Mammary epithelial cell (primary cell): Measurements from ENCODE around the gene CKAP4.

Source experiments
- CTCF ChIP-seq, 2 donors: IDR thresholded peaks in 1 of 2; conservative IDR thresholded peaks in 1 of 2; 2 replicates each; pipeline ENCODE4 v1.5.1; 2011 to 2012; ENCODE audit warnings: inconsistent platforms in 2 of 2, low read length in 2 of 2, mild to moderate bottlenecking in 2 of 2, control low read depth in 1 of 2, low read depth in 1 of 2; ENCODE audit not compliant: insufficient read depth in 1 of 2; ENCODE audit errors: extremely low read depth in 1 of 2
- EZH2 ChIP-seq: IDR thresholded peaks from 2 replicates; pipeline ENCODE4 v1.6.1; 2012; ENCODE audit warnings: low read length, inconsistent platforms, borderline replicate concordance

DNA sequence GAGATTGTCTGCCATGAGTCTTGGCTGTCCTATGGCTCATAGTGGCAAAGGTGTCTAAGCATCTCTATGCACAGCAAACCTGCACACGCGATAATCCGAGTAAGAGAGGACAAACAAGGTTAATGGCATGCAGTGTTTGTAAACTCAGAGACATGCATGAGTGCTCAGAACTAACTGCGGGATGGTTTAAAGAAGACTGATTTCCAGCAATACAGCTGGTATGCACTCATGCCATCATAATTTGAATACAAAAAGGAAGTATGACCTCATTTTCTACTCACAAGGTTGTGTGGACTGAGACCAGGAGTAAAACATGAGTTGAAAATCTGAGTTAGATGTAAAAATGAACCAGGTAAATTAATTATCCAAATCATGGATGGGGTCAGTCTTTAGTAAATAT is 38.2 kb upstream of the CKAP4 start:
- TF ChIP-seq CTCF (conservative IDR thresholded peaks at IDR 0.05 in 1 of 2, IDR thresholded peaks at IDR 0.05 in 1 of 2; ENCODE audit: extremely low read depth in 1 of 2, insufficient read depth in 1 of 2, low read depth in 1 of 2, low read length in 2 of 2), result no peak
- no peak for TF ChIP-seq EZH2
